Measurements from ENCODE around the gene ZBTB3. TPM values are rescaled to one million over a fixed set of nuclear protein-coding genes. Genes with fewer than 3 reads are reported as not detected.

Gene ZBTB3
- total and polyA plus RNA-seq, 9 of the 15 experiments (the other 6 are each of a cell fraction or from before 2014, with no cell fraction given), result 1.9 to 10.0 (median 4.9) TPM

- TF ChIP-seq ZNF280A (IDR thresholded peaks at IDR 0.05; ENCODE audit: low read depth, partially characterized antibody) (no peak), KAT2B (IDR thresholded peaks at IDR 0.05; ENCODE audit: low read depth, low read length) (no peak), TBP (optimal IDR thresholded peaks at IDR 0.05; ENCODE audit: low read depth, low read length) (peak; percentile 69), FOXA3 (CRISPR knock-in tag; conservative IDR thresholded peaks at IDR 0.05 in 1 of 2, IDR thresholded peaks at IDR 0.05 in 1 of 2) (peak in 1 of 2 experiments; percentile 39; a peak in 1 of 4 replicates), POLR2AphosphoS2 (IDR thresholded peaks at IDR 0.05; ENCODE audit: low read length) (peak; percentile 61; the same call in 1 of the 2 replicates), KDM2B (CRISPR knock-in tag; IDR thresholded peaks at IDR 0.05) (0 out of 2 replicates have a peak, but pooled peaks have one; percentile 67), EWSR1 (IDR thresholded peaks at IDR 0.05; ENCODE audit: borderline replicate concordance, low read depth, partially characterized antibody) (no peak), HDAC6 (IDR thresholded peaks at IDR 0.05; ENCODE audit: low read depth, low read length) (no peak), ZHX1 (conservative IDR thresholded peaks at IDR 0.05; ENCODE audit: low read length) (0 out of 2 replicates have a peak, but pooled peaks have one; percentile 72), HLTF (IDR thresholded peaks at IDR 0.05) (no peak), MXI1 (IDR thresholded peaks at IDR 0.05; ENCODE audit: low read depth, low read length) (no peak), U2AF2 (optimal IDR thresholded peaks at IDR 0.05; ENCODE audit: low read depth, low read length) (no peak), THRB (CRISPR knock-in tag; conservative IDR thresholded peaks at IDR 0.05) (no peak; the same call in 1 of the 2 replicates), ASH1L (IDR thresholded peaks at IDR 0.05; ENCODE audit: borderline replicate concordance, low read depth, partially characterized antibody) (peak; percentile 99), CBX3 (IDR thresholded peaks at IDR 0.05; ENCODE audit: borderline replicate concordance in 1 of 2, low read length in 2 of 2) (peak in 1 of 2 experiments; percentile 62; a peak in 1 of 3 replicates), ZNF740 (CRISPR knock-in tag; IDR thresholded peaks at IDR 0.05) (peak; percentile 13; the same call in 1 of the 2 replicates), ZNF740 (tag; IDR thresholded peaks at IDR 0.05) (no peak)
Measured at GRCh38 chr11:62753736-62754603, at the start of gene ZBTB3 (continued).

All from K562 (cell line).